Measurements from ENCODE around the gene AK1. TPM values are rescaled to one million over a fixed set of nuclear protein-coding genes. Genes with fewer than 3 reads are reported as not detected.
A peak's percentile ranks its signal among the peaks of the same experiment; 100 is the strongest.

The AK1 gene
- total and polyA plus RNA-seq, 9 of the 15 experiments (the other 6 are each of a cell fraction or from before 2014, with no cell fraction given), result 10.1 to 71.8 (median 39.0) TPM

GRCh38 chr9:127921557-127922120 is 44.2 kb upstream of the AK1 start (continued):
- TF ChIP-seq MLLT1 (IDR thresholded peaks at IDR 0.05) (no peak), FUS (optimal IDR thresholded peaks at IDR 0.05; ENCODE audit: low read depth, low read length) (no peak), HNRNPUL1 (IDR thresholded peaks at IDR 0.05; ENCODE audit: low read length) (no peak), ZEB2 (IDR thresholded peaks at IDR 0.05) (no peak), CTCF (IDR thresholded peaks at IDR 0.05 in 2 of 3, conservative IDR thresholded peaks at IDR 0.05 in 1 of 3; ENCODE audit: insufficient read depth in 2 of 3, low read depth in 1 of 3, low read length in 3 of 3) (peak; percentile 89 to 96 (median 89)), NR2C2 (CRISPR knock-in tag; IDR thresholded peaks at IDR 0.05) (no peak), NR2C2 (tag; IDR thresholded peaks at IDR 0.05) (no peak), MAFK (IDR thresholded peaks at IDR 0.05; ENCODE audit: low read length) (no peak), SMARCE1 (IDR thresholded peaks at IDR 0.05) (no peak), CCAR2 (IDR thresholded peaks at IDR 0.05; ENCODE audit: low read depth, low read length) (no peak), ZBTB5 (IDR thresholded peaks at IDR 0.05) (no peak), CTBP1 (IDR thresholded peaks at IDR 0.05; ENCODE audit: borderline replicate concordance) (peak; percentile 50; the same call in 1 of the 2 replicates), ZNF398 (CRISPR knock-in tag; IDR thresholded peaks at IDR 0.05) (no peak), SFPQ (IDR thresholded peaks at IDR 0.05; ENCODE audit: low read depth, low read length) (no peak), ZNF274 (IDR thresholded peaks at IDR 0.05; ENCODE audit: borderline replicate concordance, low read depth, low read length) (no peak), POLR2A (conservative IDR thresholded peaks at IDR 0.05) (no peak), SREBF2 (CRISPR knock-in tag; IDR thresholded peaks at IDR 0.05) (no peak), HDAC3 (IDR thresholded peaks at IDR 0.05; ENCODE audit: borderline replicate concordance, partially characterized antibody) (no peak), PTBP1 (IDR thresholded peaks at IDR 0.05; ENCODE audit: low read depth, low read length) (no peak)
